HepG2 (cell line): ENCODE data around the gene IL1RAPL1.

ENCODE experiments used
- MAZ ChIP-seq, 2 experiments: sonication (generic) in 1 of 2; formaldehyde crosslinking in 1 of 2; IDR thresholded peaks; 2 replicates each; pipeline versions ENCODE4 v1.5.0 to v1.6.1; 2012 to 2020; ENCODE audit warnings: low read depth in 2 of 2, mild to moderate bottlenecking in 2 of 2, borderline replicate concordance in 1 of 2, improper control_type of control experiment in 1 of 2, low read length in 1 of 2, missing genetic modification reagents in 1 of 2, moderate library complexity in 1 of 2
- MLLT10 ChIP-seq: sonication (generic); formaldehyde crosslinking; IDR thresholded peaks from 2 replicates; pipeline ENCODE4 v1.4.0; 2020; ENCODE audit warnings: missing genetic modification reagents
- ZNF337 ChIP-seq: sonication (generic); formaldehyde crosslinking; IDR thresholded peaks from 2 replicates; pipeline ENCODE4 v1.5.1; 2020; ENCODE audit warnings: missing genetic modification reagents, low read depth, mild to moderate bottlenecking, borderline replicate concordance

- TF ChIP-seq MAZ (IDR thresholded peaks at IDR 0.05; ENCODE audit: borderline replicate concordance, low read depth, low read length) (no peak), MAZ (CRISPR knock-in tag; IDR thresholded peaks at IDR 0.05; ENCODE audit: low read depth) (no peak), MLLT10 (CRISPR knock-in tag) (no peak), ZNF337 (CRISPR knock-in tag) (no peak)
These were observed 381.9 kb downstream of the IL1RAPL1 start for GRCh38 chrX:28969126-28969525.
